PC-9 (cell line): ENCODE data around the gene RTN4R. TPM values are rescaled to one million over a fixed set of nuclear protein-coding genes. Genes with fewer than 3 reads are reported as not detected.
A peak's percentile ranks its signal among the peaks of the same experiment; 100 is the strongest.

Experiments
- BruUV-seq: library from RNA; stranded (reverse); fragments of 400-500 nt; replicated peaks from 2 replicates; lab custom pipeline; 2021; lab: Mats Ljungman, UMichigan
- CTCF ChIA-PET: fragments of 300-600 bp; sonication (Branson Sonifier 250); formaldehyde crosslinking; loops from one replicate; lab custom pipeline; 2022; ENCODE audit warnings: antibody characterized with exemption; lab: Charles Lee
- POLR2A ChIA-PET: fragments of 300-600 bp; sonication (Branson Sonifier 250); formaldehyde crosslinking; loops from one replicate; lab custom pipeline; 2022; ENCODE audit warnings: antibody characterized with exemption; ENCODE audit not compliant: unreplicated experiment; lab: Charles Lee
- DNase-seq, 2 experiments: peaks; one replicate each; pipeline versions ENCODE4 v3.0.0 to v3.0.0-alpha.2; 2015 to 2022; ENCODE audit warnings: mixed read lengths in 1 of 2
- H2AFZ ChIP-seq: fragments of 200-600 bp; sonication (generic); 2 replicates; pipeline ENCODE4 v1.8.1; 2017; ENCODE audit warnings: antibody characterized with exemption
- H3F3A ChIP-seq: fragments of 200-600 bp; sonication (generic); 2 replicates; pipeline ENCODE4 v1.8.1; 2017; ENCODE audit warnings: antibody characterized with exemption, mild to moderate bottlenecking, low read depth; ENCODE audit not compliant: insufficient read depth
- H3K27ac ChIP-seq: fragments of 200-600 bp; sonication (generic); 2 replicates; pipeline ENCODE4 v1.6.1; 2016; ENCODE audit warnings: mixed run types
- H3K27me3 ChIP-seq: fragments of 200-600 bp; sonication (generic); 2 replicates; pipeline ENCODE4 v1.6.1; 2016; ENCODE audit warnings: low read depth, mixed run types; ENCODE audit not compliant: insufficient read depth
- H3K36me3 ChIP-seq: fragments of 200-600 bp; sonication (generic); 2 replicates; pipeline ENCODE4 v1.6.1; 2016; ENCODE audit warnings: low read depth, mixed run types
- H3K4me1 ChIP-seq: fragments of 200-600 bp; sonication (generic); replicated peaks from 2 replicates; pipeline ENCODE4 v1.6.1; 2016; ENCODE audit warnings: mixed run types; ENCODE audit not compliant: insufficient read depth
- H3K4me2 ChIP-seq: fragments of 200-600 bp; sonication (generic); 2 replicates; pipeline ENCODE4 v1.6.1; 2017; ENCODE audit warnings: mixed run types
- H3K4me3 ChIP-seq: fragments of 200-600 bp; sonication (generic); 2 replicates; pipeline ENCODE4 v1.6.1; 2016; ENCODE audit warnings: mixed run types
- H3K79me2 ChIP-seq: fragments of 200-600 bp; sonication (generic); 2 replicates; pipeline ENCODE4 v1.6.1; 2017; ENCODE audit warnings: low read depth, mixed run types
- H3K9me2 ChIP-seq: fragments of 200-600 bp; sonication (generic); 2 replicates; pipeline ENCODE4 v1.8.1; 2017; ENCODE audit warnings: mild to moderate bottlenecking; ENCODE audit not compliant: insufficient read depth
- H3K9me3 ChIP-seq: fragments of 200-600 bp; sonication (generic); 2 replicates; pipeline ENCODE4 v1.8.1; 2016; ENCODE audit warnings: low read depth; ENCODE audit not compliant: insufficient read depth
- H4K20me1 ChIP-seq: fragments of 200-600 bp; sonication (generic); 2 replicates; pipeline ENCODE4 v1.8.1; 2017; ENCODE audit not compliant: insufficient read depth
- EZH2 ChIP-seq: fragments of 200-600 bp; sonication (generic); IDR thresholded peaks from 2 replicates; pipeline ENCODE4 v1.8.0; 2017; ENCODE audit warnings: antibody characterized with exemption, low read depth
- intact Hi-C: fragments of 100-400 bp; cut with micrococcal nuclease; formaldehyde crosslinking; loops from one replicate; pipeline ENCODE4 v1.10.0; 2022; ENCODE audit not compliant: unreplicated experiment
- total RNA-seq: library from RNA; stranded (reverse); gene quantifications from 2 replicates; pipeline ENCODE4 v1.2.3, GENCODE V29; 2021
- TF ChIP-seq, protein P1 (sequence below): fragments of 200-600 bp; sonication (generic); conservative IDR thresholded peaks from 2 replicates; pipeline ENCODE4 v1.6.1; 2017; ENCODE audit warnings: mixed run types, antibody characterized with exemption, mild to moderate bottlenecking, moderate library complexity

The RTN4R gene
- total RNA-seq, 1 experiment from 2014 or later, result 5.0 TPM

DNA sequence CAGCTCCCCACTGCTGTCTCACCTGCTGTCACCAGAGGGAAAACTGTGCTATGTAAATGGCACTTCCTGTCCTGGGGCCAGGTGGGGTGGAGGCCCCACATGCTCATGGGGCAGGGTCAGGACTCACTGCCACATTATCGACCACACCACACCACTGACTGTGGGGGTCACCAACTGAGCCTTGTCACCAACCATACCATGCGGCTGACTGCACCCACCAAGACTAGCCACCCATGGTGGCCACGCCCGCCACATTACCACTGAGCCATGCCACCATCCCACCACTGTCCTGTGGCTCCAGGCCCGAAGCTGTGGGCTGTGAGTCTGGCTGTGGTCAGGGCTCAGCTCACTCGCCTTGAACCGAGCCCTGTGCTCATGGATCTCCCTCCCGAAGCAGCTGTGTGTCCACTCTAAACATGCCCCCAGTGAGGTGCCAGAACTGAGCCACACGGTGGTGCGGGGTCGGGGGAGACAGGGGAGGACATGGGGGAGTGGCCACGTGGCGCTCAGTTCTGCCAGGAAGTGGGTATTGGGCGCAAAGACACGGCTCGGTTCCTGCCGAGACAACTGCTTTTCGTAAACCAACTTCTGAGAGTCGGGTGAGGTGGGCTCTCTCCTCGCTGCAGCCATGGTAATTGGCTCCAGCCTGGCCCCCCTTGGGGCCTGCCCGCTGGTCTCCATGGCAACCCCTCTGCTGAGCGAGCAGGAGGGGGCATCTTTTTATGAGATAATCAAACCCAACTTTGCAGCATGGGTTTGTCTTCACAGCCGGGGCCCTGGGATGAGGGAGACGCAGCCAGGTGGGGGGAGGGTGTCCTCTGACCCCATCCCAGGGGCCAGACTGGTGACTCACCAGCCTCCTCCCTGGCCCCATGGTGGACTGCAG lies 23.2 kb downstream of the RTN4R start:
- TF ChIP-seq, protein P1, sequence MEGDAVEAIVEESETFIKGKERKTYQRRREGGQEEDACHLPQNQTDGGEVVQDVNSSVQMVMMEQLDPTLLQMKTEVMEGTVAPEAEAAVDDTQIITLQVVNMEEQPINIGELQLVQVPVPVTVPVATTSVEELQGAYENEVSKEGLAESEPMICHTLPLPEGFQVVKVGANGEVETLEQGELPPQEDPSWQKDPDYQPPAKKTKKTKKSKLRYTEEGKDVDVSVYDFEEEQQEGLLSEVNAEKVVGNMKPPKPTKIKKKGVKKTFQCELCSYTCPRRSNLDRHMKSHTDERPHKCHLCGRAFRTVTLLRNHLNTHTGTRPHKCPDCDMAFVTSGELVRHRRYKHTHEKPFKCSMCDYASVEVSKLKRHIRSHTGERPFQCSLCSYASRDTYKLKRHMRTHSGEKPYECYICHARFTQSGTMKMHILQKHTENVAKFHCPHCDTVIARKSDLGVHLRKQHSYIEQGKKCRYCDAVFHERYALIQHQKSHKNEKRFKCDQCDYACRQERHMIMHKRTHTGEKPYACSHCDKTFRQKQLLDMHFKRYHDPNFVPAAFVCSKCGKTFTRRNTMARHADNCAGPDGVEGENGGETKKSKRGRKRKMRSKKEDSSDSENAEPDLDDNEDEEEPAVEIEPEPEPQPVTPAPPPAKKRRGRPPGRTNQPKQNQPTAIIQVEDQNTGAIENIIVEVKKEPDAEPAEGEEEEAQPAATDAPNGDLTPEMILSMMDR, result no peak
- no peak for TF ChIP-seq EZH2
- Histone ChIP-seq H3K4me2 (no peak overlapping the region), H3K36me3 (no peaks in the 10 kb centered on the region), H3K9me2 (no peaks in the 10 kb centered on the region), H3K4me3 (no peak overlapping the region), H3K27me3 (no peaks in the 10 kb centered on the region), H3K9me3 (no peaks in the 10 kb centered on the region), H3K79me2 (no peaks in the 10 kb centered on the region), H4K20me1 (no peaks in the 10 kb centered on the region), H2AFZ (no peak overlapping the region), H3K4me1 (no peaks in the 10 kb centered on the region), H3F3A (no peaks in the 10 kb centered on the region), H3K27ac (no peak overlapping the region)
- DNase-seq, result no peak
- POLR2A ChIA-PET, result no interaction called here
- CTCF ChIA-PET, result no interaction called here
- intact Hi-C loops, result no loop called here
- no TSS peak for BruUV-seq

DNA sequence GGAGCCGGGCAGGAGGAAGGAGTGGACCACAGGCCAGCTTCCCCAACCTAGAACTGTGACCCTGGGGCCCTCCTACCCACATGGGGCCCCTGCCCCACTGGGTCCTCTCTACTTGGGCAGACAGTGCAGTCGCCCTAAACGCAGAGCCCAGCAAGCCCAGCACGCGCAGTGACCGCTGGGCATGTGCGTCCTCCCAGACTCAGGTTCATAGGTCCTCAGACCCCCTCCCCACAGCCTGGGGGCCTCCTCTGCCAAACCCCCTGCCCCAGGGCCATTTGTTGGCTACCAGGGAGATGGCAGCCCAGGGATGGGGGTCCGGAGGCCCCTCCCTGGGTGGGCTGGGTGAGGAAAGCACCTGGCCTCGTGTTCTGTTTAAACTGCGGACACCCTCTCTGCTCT lies 23.9 kb downstream of the RTN4R start:
- POLR2A ChIA-PET, result no interaction called here
- H2AFZ ChIP-seq, result no peak overlapping the region
- TF ChIP-seq, protein P1, result no peak
- TF ChIP-seq EZH2, result no peak
- H4K20me1 ChIP-seq, result no peaks in the 10 kb centered on the region
- intact Hi-C loops, result no loop called here
- H3K36me3 ChIP-seq, result no peaks in the 10 kb centered on the region
- H3K4me2 ChIP-seq, result no peak overlapping the region
- no peaks in the 10 kb centered on the region for H3K27me3 ChIP-seq
- DNase-seq, result no peak
- H3K4me3 ChIP-seq, result no peak overlapping the region
- H3K27ac ChIP-seq, result no peak overlapping the region
- no peaks in the 10 kb centered on the region for H3K79me2 ChIP-seq
- BruUV-seq, result no TSS peak
- CTCF ChIA-PET, result no interaction called here
- no peaks in the 10 kb centered on the region for H3K4me1 ChIP-seq
- no peaks in the 10 kb centered on the region for H3F3A ChIP-seq
- H3K9me3 ChIP-seq, result no peaks in the 10 kb centered on the region
- H3K9me2 ChIP-seq, result no peaks in the 10 kb centered on the region

DNA sequence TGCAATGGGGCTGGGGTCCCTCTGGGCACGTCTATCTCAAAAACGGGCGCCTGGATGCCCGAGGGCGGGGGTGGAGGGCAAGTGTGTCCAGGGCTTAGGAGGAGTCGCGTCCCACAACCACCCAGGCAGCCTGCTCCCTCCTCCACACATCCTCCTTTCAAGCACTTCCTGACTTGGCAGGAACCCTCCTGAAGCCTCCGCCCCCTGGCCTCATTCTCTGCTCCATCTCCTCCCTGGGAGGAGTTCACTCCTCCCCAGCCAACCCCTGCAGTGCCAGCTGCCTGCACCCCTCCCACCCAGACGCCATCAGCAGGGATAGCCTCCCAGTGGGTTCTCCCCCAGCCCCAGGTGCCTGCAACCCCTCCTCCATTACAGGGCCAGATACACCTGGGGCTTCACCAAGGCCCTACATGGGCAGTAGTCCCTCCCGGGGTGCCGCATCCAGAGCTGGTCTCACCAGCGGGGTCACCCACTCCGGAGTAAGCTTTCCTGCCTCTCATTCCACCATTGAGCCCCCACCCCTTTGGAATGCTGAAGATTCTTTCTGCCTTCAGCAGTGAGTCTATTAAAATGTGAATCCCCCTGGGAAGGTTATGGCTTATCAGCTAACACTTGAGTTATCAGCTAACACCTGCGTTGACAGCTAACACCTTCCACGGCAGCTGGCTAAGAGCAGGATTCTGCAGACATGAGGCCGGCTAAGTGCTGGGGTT lies 24.4 kb downstream of the RTN4R start:
- ChIA-PET POLR2A (no interaction called here), CTCF (no interaction called here)
- H3K9me2 ChIP-seq, result no peaks in the 10 kb centered on the region
- no peak overlapping the region for H3K27ac ChIP-seq
- H3K9me3 ChIP-seq, result no peaks in the 10 kb centered on the region
- H3F3A ChIP-seq, result no peaks in the 10 kb centered on the region
- H3K27me3 ChIP-seq, result no peaks in the 10 kb centered on the region
- no peaks in the 10 kb centered on the region for H3K36me3 ChIP-seq
- H3K4me2 ChIP-seq, result no peak overlapping the region
- no peaks in the 10 kb centered on the region for H3K79me2 ChIP-seq
- no TSS peak for BruUV-seq
- H2AFZ ChIP-seq, result no peak overlapping the region
- TF ChIP-seq, protein P1, result no peak
- TF ChIP-seq EZH2, result no peak
- H3K4me1 ChIP-seq, result no peaks in the 10 kb centered on the region
- intact Hi-C loops, result no loop called here
- DNase-seq, result peak in 1 of 2 experiments; percentile 33
- no peaks in the 10 kb centered on the region for H4K20me1 ChIP-seq
- H3K4me3 ChIP-seq, result no peak overlapping the region
